NCI-H2171 treated with DMSO at 0.1 percent for 48 hours (cell line): ENCODE data around the gene PLCB3.
A peak's percentile ranks its signal among the peaks of the same experiment; 100 is the strongest.

Source experiments
- DNase-seq: peaks from one replicate; lab custom pipeline; 2025; lab: John Stamatoyannopoulos, UW

Gene PLCB3

DNA sequence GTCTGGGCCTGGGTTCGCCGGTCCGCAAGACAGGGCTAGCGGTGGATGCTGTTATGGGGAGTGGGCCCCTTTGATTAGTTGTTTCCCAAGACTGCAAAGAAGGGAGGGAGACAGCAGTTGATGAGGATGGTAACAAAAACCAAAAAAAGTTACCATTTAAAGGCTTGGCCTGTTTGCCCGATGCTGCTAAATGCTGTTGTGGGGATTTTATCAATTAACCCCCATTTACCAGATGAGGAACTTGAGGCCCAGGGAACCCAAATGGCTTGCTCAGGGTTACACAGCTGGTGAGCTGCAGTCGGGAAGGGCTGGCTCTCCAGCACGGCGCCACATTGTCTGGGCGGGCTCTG, 28.7 kb upstream of the PLCB3 start:
- DNase-seq, result no peak

GRCh38 chr11:64223001-64223651, 28.2 kb upstream of the PLCB3 start:
- no peak for DNase-seq

DNA sequence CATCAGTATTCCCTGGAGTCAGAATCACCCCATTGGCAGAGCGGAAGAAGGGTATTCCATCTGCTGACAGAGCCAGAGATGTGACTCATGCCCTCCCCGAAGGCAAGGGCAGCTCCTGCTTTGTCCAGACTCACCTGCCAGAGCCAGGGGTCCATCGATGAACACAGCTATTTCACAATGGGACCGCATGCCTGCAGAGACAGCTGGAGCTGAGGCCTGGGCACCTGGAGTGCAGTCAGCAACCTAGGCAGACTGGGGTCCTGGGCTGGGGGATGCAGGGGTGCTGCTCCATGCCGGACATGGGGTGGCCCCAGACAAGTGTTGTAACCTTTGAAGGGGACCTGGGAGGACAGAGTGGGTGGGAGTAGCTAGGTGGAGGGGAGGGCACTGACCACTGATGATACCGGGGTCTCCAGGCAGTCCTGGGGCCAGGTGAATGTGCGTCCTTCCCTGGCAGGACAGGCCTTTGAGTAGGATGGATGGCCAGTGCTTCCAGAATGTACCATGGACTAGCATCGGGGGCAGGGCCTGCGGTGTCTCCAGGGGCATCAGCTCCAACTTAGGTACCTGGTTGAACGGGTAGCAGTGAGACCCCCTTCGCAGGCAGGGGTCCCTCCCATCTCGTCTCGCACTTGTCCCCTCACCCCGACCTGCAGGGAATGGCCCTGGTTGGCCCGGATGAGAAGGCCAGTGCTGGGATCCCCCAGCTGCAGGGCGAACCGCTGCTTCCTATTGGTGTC, 27.0 kb upstream of the PLCB3 start:
- no peak for DNase-seq

DNA sequence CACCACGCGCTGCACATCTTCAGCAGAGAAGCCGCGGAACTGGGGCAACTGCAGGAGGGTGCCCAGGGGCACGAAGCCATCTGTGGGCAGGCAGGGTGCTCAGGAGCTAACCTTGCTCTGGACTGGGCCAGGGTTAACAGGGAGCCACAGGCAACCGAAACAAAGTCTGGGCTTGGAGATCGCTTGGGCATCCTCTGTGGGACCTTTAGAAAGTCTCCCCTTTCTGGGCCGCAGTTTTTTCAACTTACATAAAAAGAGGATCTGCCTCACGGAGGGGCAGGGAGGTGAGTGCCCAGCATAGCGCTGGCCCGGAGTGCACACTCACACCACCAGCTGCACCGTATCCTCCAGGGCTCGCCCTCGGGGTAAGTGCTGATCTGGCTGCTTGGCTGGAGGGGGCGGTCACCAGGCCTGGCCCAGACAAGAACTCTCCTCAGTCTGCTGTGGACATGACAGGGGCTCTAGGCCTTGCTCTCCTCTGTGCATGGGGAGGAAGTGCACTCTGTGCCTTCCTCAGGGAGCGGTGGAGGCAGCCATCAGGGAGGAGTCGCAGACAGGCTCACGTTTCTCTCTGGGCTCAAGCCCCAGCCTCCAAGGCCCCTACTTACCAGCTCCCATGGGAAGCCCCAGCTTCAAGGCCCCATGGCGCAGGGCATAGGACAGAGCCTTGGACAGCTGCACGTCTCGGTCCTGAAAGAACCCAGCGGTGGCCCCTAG, 26.3 kb upstream of the PLCB3 start:
- DNase-seq, result no peak

GRCh38 chr11:64225608-64226506, 25.5 kb upstream of the PLCB3 start, which contains the start of the genes NUDT22 and TRPT1:
Gene NUDT22 (plus strand): TSS chr11:64226274. CDS start chr11:64226653, 379 bp downstream.
Gene TRPT1 (minus strand): TSS chr11:64226186. CDS start chr11:64225860, 326 bp downstream.
- DNase-seq, result peak; percentile 83

GRCh38 chr11:64226507-64227051, 24.8 kb upstream of the PLCB3 start:
- DNase-seq, result peak; percentile 52

DNA sequence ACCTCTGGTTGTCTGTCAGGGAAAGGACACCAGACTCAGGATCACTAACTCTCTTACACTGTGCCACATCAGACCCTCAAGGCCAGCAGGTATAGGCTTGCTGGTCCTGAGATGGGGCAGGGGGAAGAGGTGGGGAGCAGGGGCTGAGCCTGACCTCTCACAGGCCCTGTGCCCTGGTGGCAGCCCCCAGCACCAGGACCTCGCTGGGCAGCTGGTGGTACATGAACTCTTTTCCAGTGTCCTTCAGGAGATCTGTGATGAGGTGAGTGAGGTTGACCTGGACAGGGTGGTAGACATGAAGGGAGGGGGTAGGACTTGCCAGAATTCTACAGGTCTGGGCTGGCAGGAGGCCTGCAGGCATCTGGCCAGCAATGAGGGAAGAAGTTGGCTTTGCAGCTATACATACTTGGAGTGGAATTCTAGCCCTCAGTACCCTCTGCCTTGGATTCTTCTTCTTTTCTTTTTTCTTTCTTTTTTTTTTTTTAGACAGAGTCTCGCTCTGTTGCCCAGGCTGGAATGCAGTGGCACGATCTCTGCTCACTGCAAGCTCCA, 23.8 kb upstream of the PLCB3 start:
- no peak for DNase-seq

GRCh38 chr11:64229090-64229743, 22.1 kb upstream of the PLCB3 start:
- DNase-seq, result no peak

DNA sequence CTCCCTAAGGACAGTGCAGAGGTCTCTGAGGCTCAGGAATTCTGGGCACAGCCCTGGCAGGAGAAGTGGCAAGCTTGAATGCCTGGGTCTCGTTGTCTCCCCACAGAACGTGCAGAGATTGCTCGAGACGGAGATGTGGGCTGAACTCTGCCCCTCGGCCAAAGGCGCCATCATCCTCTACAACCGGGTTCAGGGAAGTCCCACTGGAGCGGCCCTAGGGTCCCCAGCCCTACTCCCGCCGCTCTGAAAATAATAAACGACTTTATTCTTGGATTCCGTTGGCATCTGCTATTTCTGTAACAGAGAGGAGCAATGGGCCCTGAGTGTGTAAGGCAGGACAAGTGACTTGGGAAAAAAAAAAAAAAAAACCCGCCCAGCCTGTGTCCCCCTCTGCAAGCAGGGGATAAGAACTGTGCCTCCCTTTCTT, 21.6 kb upstream of the PLCB3 start:
- no peak for DNase-seq

DNA sequence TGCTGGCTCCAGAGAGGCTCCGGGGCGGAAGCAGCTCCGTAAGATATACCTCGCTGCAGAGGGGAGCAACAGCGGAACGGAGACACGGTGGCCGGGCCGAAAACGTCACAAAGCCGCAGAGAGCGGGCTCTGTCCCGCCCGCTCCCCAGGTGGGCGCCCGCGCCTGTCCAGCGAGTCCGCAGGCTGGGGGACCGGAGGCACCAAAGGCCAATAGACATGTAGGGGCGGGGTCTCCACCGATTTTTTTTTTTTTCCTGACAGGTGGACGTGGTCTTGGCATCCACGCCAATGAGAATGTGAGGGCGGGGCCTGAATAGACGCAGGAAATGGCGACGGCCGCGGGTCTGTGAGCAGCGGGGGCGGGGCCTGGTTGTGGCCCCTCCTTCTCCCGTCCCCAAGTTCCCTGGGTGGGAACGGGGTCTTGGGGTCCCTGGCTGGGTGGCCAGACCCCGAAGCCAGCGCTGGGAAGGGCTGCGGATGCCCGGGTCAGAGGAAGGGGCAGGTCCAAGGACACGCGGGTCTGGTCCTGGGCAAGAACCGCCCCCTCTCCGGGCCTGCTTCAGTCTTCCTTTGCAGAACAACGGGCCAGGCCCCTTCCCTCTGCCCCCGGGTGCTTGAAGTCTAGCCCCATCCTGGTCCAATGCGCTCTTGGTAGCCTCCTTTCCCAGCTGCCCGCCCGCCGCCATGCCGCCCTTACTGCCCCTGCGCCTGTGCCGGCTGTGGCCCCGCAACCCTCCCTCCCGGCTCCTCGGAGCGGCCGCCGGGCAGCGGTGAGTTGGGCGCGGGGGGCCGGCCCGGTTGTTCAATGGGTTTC, 21.0 kb upstream of the PLCB3 start, which contains the start of gene DNAJC4:
DNAJC4 (plus strand) TSS at position 378 of the 814 bp plus-strand sequence; CDS start at position 685, 307 bp downstream.
- peak; percentile 91 for DNase-seq

DNA sequence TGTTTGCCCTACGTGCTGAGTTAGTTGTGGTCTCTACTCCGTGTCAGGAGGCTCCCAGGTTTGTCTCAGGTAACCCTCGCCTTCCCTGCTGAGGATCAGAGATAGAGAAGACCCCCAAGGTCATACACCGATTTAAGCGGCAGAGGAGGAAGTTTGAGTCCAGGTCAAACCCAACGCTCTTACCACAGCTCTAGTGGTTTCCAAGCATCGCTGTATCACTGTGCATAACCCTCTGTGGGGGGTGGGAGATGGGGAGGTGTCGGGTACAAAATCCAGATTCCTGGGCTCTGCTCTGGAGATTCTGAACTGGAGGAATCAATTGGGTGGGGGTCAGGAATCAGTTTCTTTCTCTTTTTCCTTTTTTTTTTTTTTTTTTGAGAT, 20.4 kb upstream of the PLCB3 start:
- no peak for DNase-seq

DNA sequence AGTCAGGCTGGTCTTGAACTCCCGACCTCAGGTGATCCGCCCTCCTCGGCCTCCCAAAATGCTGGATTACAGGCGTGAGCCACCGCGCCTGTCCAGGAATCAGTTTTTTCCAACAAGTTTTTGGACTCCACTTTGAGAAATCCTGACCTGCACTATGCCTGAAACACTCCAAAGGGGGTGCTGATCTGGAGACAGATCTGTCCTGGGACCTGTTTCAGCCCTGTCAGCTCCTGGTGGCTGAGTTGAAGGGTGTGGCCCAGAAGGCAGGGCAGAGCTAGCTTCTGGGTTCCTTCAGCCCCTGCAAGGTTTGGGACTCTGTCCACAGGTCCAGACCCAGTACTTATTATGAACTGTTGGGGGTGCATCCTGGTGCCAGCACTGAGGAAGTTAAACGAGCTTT, 19.8 kb upstream of the PLCB3 start:
- DNase-seq, result no peak

DNA sequence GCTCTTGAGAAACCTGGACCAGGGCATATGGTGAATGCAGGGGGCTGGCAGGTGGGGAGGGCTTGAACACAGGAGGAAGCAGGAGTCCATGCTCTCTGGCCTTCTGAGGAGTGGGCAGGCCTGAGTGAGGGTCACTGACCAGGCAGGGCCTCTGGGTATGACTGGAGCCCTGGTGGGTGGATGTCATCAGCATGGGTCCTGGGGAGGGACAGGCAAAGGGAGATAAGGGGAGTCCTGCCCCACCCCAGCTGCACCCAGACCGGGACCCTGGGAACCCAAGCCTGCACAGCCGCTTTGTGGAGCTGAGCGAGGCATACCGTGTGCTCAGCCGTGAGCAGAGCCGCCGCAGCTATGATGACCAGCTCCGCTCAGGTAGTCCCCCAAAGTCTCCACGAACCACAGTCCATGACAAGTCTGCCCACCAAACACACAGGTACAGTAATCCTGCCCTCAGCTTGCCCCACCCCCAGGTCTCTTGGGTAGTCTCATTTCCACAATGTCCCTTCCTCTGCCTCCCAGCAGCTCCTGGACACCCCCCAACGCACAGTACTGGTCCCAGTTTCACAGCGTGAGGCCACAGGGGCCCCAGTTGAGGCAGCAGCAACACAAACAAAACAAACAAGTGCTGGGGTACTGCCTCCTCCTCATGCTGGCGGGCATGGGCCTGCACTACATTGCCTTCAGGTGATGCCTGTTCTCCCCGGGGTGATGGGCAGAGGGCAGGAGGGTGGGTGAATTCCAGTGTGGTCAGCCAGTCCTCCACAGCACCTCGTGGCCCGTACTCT, 19.0 kb upstream of the PLCB3 start:
- no peak for DNase-seq

DNA sequence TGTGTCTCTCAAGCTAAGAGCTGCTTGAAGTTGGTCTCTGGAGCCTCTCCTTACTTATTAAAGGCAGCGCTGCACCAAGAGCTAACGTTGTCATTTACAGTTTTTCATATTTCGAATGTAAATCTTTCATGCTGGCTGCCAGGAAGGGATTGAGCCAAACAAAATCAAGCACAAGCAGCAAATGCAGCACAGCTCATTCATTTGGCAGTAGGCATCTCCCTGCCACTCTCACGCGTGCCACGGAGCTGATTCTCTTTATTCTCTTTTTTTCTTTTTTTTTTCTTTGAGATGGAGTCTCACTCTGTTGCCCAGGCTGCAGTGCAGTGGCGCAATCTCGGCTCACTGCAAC, 18.4 kb upstream of the PLCB3 start:
- no peak for DNase-seq

DNA sequence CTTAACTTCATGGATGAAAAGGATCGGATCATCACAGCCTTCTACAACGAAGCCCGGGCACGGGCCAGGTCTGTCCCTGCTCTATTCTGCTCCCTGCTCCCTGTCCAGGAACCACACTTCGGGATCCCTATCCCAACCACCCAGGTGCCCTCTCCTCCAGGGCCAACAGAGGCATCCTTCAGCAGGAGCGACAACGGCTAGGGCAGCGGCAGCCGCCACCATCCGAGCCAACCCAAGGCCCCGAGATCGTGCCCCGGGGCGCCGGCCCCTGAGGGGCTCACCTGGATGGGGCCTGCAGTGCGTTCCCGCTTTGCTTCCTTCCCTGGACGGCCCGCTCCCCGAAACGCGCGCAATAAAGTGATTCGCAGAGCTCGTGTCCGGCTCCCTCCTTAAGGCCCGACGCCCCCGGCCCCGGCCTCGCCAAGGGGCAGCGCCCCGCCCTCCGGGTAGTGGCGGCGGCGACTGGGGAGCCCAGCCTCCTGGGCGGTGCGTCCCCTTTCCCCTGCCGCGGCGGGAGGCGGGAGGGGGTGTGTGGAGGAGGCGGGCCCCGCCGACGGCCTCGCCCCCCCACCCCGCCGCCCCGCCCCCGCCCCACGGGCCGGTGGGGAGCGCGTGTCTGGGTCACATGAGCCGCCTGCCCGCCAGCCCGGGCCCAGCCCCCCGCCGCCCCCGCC, 17.3 kb upstream of the PLCB3 start, which contains the start of gene VEGFB:
VEGFB (plus strand) TSS at position 672 of the 674 bp plus-strand sequence. CDS start 250 bp downstream, outside the sequence.
- DNase-seq, result peak; percentile 52

DNA sequence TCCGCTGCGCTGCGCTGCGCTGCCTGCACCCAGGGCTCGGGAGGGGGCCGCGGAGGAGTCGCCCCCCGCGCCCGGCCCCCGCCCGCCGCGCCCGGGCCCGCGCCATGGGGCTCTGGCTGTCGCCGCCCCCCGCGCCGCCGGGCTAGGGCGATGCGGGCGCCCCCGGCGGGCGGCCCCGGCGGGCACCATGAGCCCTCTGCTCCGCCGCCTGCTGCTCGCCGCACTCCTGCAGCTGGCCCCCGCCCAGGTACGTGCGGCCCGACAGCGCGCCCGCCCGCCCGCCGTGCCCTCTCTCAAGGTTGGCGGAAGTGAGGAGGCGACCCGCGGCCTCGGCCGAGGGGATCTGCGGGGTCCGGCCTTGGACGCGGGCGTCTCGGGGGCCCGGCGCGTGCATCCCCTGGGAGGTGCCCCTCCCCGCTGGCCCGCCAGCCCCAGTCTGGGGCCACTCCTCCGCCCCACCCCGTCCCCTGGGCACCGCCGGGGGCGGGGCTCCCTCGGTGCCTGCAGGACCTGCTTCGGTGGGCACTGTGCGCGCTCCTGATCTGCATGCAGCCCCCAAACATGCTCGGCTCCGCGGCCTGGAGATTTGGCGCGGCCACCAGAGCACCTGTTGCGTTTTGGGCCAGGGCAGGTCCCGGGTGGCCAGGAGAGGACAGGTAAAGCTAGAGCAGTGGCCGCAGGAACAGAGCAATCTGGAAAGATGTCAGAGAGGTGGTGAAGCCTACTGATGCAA, 16.5 kb upstream of the PLCB3 start:
- DNase-seq, result peak; percentile 48

DNA sequence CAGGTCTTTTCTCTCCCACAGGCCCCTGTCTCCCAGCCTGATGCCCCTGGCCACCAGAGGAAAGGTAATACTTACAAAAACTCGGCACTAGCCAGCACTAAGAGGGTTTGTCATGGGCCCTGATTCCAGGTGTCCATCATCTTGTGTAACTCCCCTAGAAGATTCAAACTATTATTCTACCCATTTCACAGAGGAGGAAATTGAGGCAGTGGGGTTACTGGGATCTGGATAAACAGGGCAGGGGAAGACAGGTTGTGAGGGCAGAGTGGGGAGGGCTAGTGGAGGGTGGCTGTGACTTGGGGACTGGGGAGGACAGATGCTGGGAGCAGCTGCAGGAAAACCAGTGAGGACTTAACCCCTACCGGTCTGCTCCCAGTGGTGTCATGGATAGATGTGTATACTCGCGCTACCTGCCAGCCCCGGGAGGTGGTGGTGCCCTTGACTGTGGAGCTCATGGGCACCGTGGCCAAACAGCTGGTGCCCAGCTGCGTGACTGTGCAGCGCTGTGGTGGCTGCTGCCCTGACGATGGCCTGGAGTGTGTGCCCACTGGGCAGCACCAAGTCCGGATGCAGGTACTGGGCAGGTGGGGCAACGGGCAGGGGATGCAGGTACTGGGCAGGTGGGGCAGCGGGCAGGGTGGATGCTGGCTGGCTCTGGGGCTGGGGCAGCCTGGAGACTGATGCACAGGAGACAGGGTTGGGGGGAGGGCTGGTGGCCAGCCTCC, 15.7 kb upstream of the PLCB3 start:
- DNase-seq, result no peak
